CD8-positive, alpha-beta memory T cell (primary cell): ENCODE data around the gene EHD1. TPM values are rescaled to one million over a fixed set of nuclear protein-coding genes. Genes with fewer than 3 reads are reported as not detected.
"Not testable (repeated sequence)": the region's sequence is repeated elsewhere in the genome, so short reads cannot be mapped to it uniquely, and the experiment has no call there.

Source experiments
- CTCF ChIA-PET: fragments of 350-600 bp; sonication (Branson Sonifier 250); formaldehyde crosslinking; loops from one replicate; lab custom pipeline; 2021; ENCODE audit warnings: antibody characterized with exemption; lab: Charles Lee
- POLR2A ChIA-PET: fragments of 350-600 bp; sonication (Branson Sonifier 250); formaldehyde crosslinking; loops from one replicate; lab custom pipeline; 2021; ENCODE audit warnings: antibody characterized with exemption; lab: Charles Lee
- DNase-seq, 5 donors: peaks; one replicate each; pipeline versions ENCODE4 v3.0.0 to v3.0.0-alpha.2; 2020 to 2022; ENCODE audit warnings: mixed read lengths in 1 of 5
- H3K27ac ChIP-seq: one replicate; pipeline ENCODE4 v1.7.0; 2013; ENCODE audit warnings: low read depth, mild to moderate bottlenecking, low read length, moderate library complexity
- H3K27me3 ChIP-seq: 2 replicates; pipeline ENCODE4 v1.7.0; 2013; ENCODE audit warnings: low read length, mild to moderate bottlenecking; ENCODE audit not compliant: insufficient read depth, poor library complexity, severe bottlenecking
- H3K36me3 ChIP-seq: 2 replicates; pipeline ENCODE4 v1.7.0; 2013; ENCODE audit warnings: mild to moderate bottlenecking, low read length, moderate library complexity; ENCODE audit not compliant: insufficient read depth
- H3K4me1 ChIP-seq: 2 replicates; pipeline ENCODE4 v1.7.0; 2013; ENCODE audit warnings: mild to moderate bottlenecking, low read length, moderate library complexity; ENCODE audit not compliant: insufficient read depth
- H3K4me3 ChIP-seq: 2 replicates; pipeline ENCODE4 v1.7.0; 2013; ENCODE audit warnings: mild to moderate bottlenecking, low read length
- H3K9me3 ChIP-seq: 2 replicates; pipeline ENCODE4 v1.7.0; 2013; ENCODE audit warnings: mild to moderate bottlenecking, low read length
- H3K27ac Mint-ChIP-seq, 8 donors: one replicate each; pipeline ENCODE4 v1.8.0; 2020 to 2021; ENCODE audit warnings: mixed read lengths in 8 of 8, mild to moderate bottlenecking in 6 of 8, inconsistent platforms in 3 of 8, moderate library complexity in 3 of 8
- H3K27me3 Mint-ChIP-seq, 2 donors: one replicate each; pipeline ENCODE4 v1.8.0; 2020 to 2021; ENCODE audit warnings: mixed read lengths in 2 of 2, mild to moderate bottlenecking in 1 of 2, moderate library complexity in 1 of 2
- H3K36me3 Mint-ChIP-seq, 3 donors: one replicate each; pipeline ENCODE4 v1.8.0; 2020 to 2021; ENCODE audit warnings: mixed read lengths in 3 of 3, inconsistent platforms in 1 of 3, mild to moderate bottlenecking in 1 of 3
- H3K4me1 Mint-ChIP-seq, 3 donors: one replicate each; pipeline ENCODE4 v1.8.0; 2020 to 2021; ENCODE audit warnings: mixed read lengths in 3 of 3, inconsistent platforms in 1 of 3, mild to moderate bottlenecking in 1 of 3
- H3K4me3 Mint-ChIP-seq, 7 donors: one replicate each; pipeline ENCODE4 v1.8.0; 2020 to 2021; ENCODE audit warnings: mixed read lengths in 7 of 7, mild to moderate bottlenecking in 6 of 7, moderate library complexity in 4 of 7, inconsistent platforms in 2 of 7
- H3K9me3 Mint-ChIP-seq, 5 donors: one replicate each; pipeline ENCODE4 v1.8.0; 2020 to 2022; ENCODE audit warnings: mixed read lengths in 5 of 5, mild to moderate bottlenecking in 3 of 5, moderate library complexity in 2 of 5, inconsistent platforms in 1 of 5
- polyA plus RNA-seq: library from polyadenylated mRNA; unstranded; fragments of 300-500 nt; fragmentation: Illumina TruSeq; gene quantifications from one replicate; pipeline ENCODE4 v1.2.3, GENCODE V29; 2021
- total RNA-seq, 2 experiments: library from RNA; stranded (reverse); gene quantifications; one replicate each; pipeline ENCODE4 v1.2.3, GENCODE V29; 2021

EHD1 gene
- total and polyA plus RNA-seq, 3 experiments from 2014 or later, result 102 to 258 (median 110) TPM

DNA sequence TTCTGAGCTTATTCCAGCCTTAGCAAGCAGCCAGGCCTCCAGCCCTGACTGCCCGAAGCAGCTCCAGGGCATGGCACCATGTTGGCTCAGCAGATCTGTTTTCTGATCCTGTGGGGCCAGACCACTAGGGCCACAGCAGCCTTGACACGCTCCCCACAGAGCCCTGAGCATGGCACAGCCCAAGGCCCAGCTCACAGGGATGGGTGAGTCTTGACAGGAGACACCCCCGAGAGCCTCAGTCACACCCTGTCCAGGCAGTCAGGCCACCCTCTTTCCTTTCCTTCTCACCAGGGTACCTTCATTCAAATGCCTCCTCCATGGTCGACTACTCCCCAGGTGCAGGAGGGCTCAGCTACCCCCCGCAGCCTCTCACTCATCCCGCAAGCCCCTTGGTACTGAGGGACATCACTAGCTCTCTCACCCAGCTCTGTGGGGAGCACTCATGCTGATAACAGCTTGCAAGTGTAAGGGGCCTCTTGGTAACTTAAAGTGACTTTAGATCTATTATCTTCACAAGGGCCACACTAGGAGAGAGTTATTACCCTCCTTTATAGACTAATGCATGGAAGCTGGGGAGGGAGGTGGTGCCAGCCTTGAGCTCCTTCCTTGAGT is 30.1 kb downstream of the EHD1 start:
- no peak for DNase-seq
- Mint-ChIP-seq H3K4me3 (peak overlapping the region in 4 of 7 donors; percentile 15 to 44 (median 26)), H3K4me1 (peaks cover 61 to 76% (median 74%) of the 10 kb centered on the region in 3 donors), H3K9me3 (no peaks in the 10 kb centered on the region), H3K36me3 (peaks cover 0 to 16% (median 0%) of the 10 kb centered on the region in 3 donors), H3K27ac (peak overlapping the region; percentile 79 to 100 (median 88)), H3K27me3 (no peaks in the 10 kb centered on the region)
- Histone ChIP-seq H3K4me1 (peaks cover 72% of the 10 kb centered on the region), H3K36me3 (no peaks in the 10 kb centered on the region), H3K27ac (no peak overlapping the region), H3K4me3 (no peak overlapping the region), H3K9me3 (no peaks in the 10 kb centered on the region), H3K27me3 (no peaks in the 10 kb centered on the region)
- CTCF ChIA-PET, result interaction anchor here (0.8 to 32.1 kb wide), 18 partner anchors 8 to 280 kb away, joined by 3 to 1256 read pairs (median 4); partner anchors contain the start of genes ARL2, EHD1, MAP4K2 and PPP2R5B
- POLR2A ChIA-PET, result interaction anchor here (0.9 to 24.3 kb wide), 8 partner anchors 11 to 104 kb away, joined by 3 to 569 read pairs (median 14); partner anchors contain the start of gene EHD1

DNA sequence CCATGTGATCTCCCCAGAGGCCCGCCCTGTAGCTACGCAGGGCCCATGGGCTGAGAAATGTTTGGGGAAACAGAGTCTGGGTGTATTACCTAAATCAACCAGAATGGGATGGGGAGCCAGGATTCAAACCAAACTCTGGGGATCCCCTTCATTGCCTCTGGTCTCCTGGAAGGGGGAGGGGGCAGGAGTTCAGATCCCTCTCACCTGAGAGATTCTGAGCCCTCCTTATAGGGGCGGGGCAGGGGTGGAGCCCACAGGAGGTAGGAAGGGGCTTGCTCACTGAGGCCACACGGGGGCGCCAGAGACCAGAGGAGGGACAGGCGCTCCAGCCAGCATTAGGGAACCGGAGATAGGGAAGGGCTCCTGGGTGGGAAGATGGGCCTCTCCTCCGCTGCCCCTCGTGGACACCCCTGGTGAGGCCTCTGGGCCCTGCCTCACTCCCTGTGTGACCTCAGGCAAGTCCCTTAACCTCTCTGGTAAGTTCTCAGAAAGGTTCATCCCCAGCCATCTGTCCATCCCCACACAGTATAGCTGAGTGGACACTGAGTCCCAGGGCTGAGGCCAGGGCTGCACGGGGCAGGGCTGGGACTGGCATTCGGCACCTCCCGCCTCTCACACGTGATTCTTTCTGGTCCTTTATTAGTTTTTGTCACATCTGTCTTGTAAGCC is 31.3 kb downstream of the EHD1 start:
- no peaks in the 10 kb centered on the region for H3K9me3 ChIP-seq
- peak; percentile 85 to 94 (median 90) for DNase-seq
- POLR2A ChIA-PET, result interaction anchor here (0.8 to 24.3 kb wide), 5 partner anchors 12 to 47 kb away, joined by 4 to 569 read pairs (median 29); partner anchors contain the start of gene EHD1
- CTCF ChIA-PET, result interaction anchor here (0.7 to 32.1 kb wide), 24 partner anchors 7 to 281 kb away, joined by 3 to 1256 read pairs (median 4); partner anchors contain the start of genes ARL2, EHD1, MAP4K2 and PPP2R5B
- H3K4me3 ChIP-seq, result no peak overlapping the region
- no peaks in the 10 kb centered on the region for H3K27me3 ChIP-seq
- H3K27ac ChIP-seq, result no peak overlapping the region
- H3K4me1 Mint-ChIP-seq, result peaks cover 52 to 68% (median 62%) of the 10 kb centered on the region in 3 donors
- H3K27ac Mint-ChIP-seq, result peak overlapping the region; percentile 26 to 84 (median 75)
- H3K36me3 Mint-ChIP-seq, result peaks cover 0 to 6% (median 0%) of the 10 kb centered on the region in 3 donors
- no peaks in the 10 kb centered on the region for H3K9me3 Mint-ChIP-seq
- H3K4me1 ChIP-seq, result peaks cover 62% of the 10 kb centered on the region
- peak overlapping the region in 5 of 7 donors; percentile 33 to 81 (median 47) for H3K4me3 Mint-ChIP-seq
- H3K27me3 Mint-ChIP-seq, result no peaks in the 10 kb centered on the region
- no peaks in the 10 kb centered on the region for H3K36me3 ChIP-seq

DNA sequence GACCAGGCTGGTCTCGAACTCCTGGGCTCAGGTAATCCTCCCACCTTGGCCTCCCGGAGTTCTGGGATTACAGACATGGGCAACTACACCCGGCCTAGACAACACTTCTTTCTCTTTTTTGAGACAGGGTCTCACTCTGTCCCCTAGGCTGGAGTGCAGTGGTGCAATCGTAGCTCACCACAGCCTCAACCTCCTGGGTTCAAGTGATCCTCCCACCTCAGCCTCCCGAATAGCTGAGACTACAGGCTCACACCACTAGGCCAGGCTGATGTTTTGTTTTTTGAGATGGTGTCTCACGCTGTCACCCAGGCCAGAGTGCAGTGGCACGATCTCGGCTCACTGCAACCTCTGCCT is 32.7 kb downstream of the EHD1 start:
- not testable (repeated sequence) for H3K27me3 ChIP-seq, H3K9me3 ChIP-seq, H3K36me3 Mint-ChIP-seq, DNase-seq, H3K27ac ChIP-seq, H3K36me3 ChIP-seq, H3K27me3 Mint-ChIP-seq, H3K4me3 ChIP-seq, H3K9me3 Mint-ChIP-seq
- ChIA-PET POLR2A (interaction anchor here (0.7 to 3.8 kb wide), 6 partner anchors 19 to 102 kb away, joined by 3 to 19 read pairs (median 4); partner anchors contain the start of genes EHD1 and RASGRP2), CTCF (interaction anchor here (0.6 to 32.1 kb wide), 8 partner anchors 9 to 660 kb away, joined by 3 to 1256 read pairs (median 6); partner anchors contain the start of genes EHD1 and RASGRP2)
- Mint-ChIP-seq H3K4me3 (peak overlapping the region in 4 of 7 donors; percentile 32 to 75 (median 70)), H3K27ac (peak overlapping the region in 3 of 8 donors; percentile 23 to 67 (median 61)), H3K4me1 (peaks cover 39 to 55% (median 48%) of the 10 kb centered on the region in 3 donors)
- peaks cover 48% of the 10 kb centered on the region for H3K4me1 ChIP-seq

DNA sequence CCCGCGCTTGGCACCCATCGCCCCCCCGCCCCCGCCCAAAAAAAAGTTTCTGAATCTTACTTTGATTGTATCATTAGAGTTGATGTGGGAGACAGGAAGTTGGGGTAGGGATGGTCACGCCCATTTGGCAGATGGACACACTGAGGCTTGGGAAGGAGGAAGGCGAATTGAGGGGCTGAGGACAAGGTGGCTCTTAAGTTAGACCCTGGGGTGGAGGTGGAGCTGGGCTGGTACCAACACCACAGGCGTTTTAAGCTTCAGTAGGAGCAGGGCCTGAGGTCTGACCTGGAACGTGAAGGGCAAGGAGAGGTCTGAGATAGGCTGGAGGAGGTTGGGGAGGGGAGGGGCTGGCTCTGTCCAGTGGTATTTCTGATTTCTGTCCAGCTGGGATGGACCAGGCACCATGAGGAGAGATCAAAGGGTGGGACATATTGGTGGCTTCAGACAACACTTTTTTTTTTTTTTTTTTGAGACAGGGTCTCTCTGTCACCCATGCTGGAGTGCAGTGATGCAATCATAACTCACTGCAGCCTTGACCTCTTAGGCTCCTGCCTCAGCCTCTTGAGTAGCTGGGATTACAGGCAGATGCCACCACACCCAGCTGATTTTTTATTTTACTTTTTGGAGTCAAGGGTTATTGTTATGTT is 33.2 kb downstream of the EHD1 start:
- H3K4me1 ChIP-seq, result peaks cover 47% of the 10 kb centered on the region
- POLR2A ChIA-PET, result interaction anchor here (0.7 to 1.5 kb wide), 6 partner anchors 20 to 101 kb away, joined by 3 to 7 read pairs (median 4); partner anchors contain the start of genes EHD1, RASGRP2 and SF1
- H3K4me1 Mint-ChIP-seq, result peaks cover 36 to 50% (median 44%) of the 10 kb centered on the region in 3 donors
- peak overlapping the region; percentile 50 to 91 (median 78) for H3K27ac Mint-ChIP-seq
- H3K36me3 ChIP-seq, result no peaks in the 10 kb centered on the region
- peak overlapping the region; percentile 32 to 80 (median 69) for H3K4me3 Mint-ChIP-seq
- no peaks in the 10 kb centered on the region for H3K27me3 Mint-ChIP-seq
- no peaks in the 10 kb centered on the region for H3K9me3 Mint-ChIP-seq
- no peaks in the 10 kb centered on the region for H3K9me3 ChIP-seq
- CTCF ChIA-PET, result interaction anchor here (0.6 to 32.1 kb wide), 7 partner anchors 18 to 660 kb away, joined by 3 to 1256 read pairs (median 7); partner anchors contain the start of genes EHD1 and RASGRP2
- peaks cover 0 to 1% (median 0%) of the 10 kb centered on the region in 3 donors for H3K36me3 Mint-ChIP-seq
- H3K27ac ChIP-seq, result peak overlapping the region; percentile 38
- H3K27me3 ChIP-seq, result no peaks in the 10 kb centered on the region
- no peak for DNase-seq
- peak overlapping the region; percentile 60 for H3K4me3 ChIP-seq

DNA sequence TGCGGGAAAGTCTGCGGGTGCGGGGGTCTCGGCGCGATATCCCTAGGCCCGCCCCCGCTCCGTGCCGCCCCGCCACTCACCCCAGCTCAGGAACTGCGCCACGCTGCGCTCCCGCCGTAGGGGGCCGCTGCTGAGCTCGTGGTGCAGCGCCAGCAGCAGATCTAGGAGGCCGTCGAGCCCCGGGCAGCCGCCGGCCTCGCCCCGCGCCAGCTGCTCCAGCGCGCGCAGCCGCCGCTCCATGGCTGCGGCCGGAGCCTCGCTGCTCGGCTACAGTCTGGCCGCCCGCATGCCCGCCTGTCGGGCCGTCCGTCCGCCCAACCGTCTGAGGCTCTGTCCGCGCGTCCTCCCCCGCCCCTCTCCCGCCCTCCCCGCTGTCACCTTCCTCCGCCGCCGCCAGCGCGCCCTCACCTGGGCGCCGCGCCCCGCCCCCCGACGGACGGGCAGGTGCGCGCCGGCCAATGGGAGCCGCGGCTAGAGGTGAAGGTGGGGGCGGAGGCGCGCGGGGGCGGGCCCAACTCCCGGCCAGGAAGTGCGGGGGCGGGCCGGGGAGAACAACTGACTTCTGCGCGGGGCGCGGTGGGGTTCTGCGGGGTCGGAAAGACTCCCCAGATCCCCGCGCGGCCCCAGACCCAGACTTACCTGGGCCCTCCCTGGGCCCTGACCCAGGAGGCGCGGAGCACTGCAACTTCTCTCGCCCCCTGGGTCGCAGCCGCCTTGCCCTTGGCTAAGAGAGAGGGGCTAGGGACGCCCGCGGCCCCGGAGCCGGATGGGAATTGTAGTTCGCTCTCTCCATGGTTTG is 33.9 kb downstream of the EHD1 start, which contains the start of gene CDC42BPG:
TSS of gene CDC42BPG (minus strand) at position 324 of the 799 bp plus-strand sequence. CDS start at position 240, 84 bp downstream.
- peaks cover 43% of the 10 kb centered on the region for H3K4me1 ChIP-seq
- Mint-ChIP-seq H3K27ac (peak within 1 kb of the TSS; percentile 53 to 93 (median 81)), H3K36me3 (peaks cover 0 to 4% (median 0%) of the 10 kb centered on the region in 3 donors), H3K27me3 (no peaks in the 10 kb centered on the region), H3K9me3 (no peaks in the 10 kb centered on the region), H3K4me3 (peak within 1 kb of the TSS; percentile 77 to 90 (median 85)), H3K4me1 (peaks cover 33 to 42% (median 37%) of the 10 kb centered on the region in 3 donors)
- peak within 1 kb of the TSS; percentile 47 for H3K27ac ChIP-seq
- POLR2A ChIA-PET, result interaction anchor here (0.7 to 1.5 kb wide), 13 partner anchors 9 to 170 kb away, joined by 3 to 7 read pairs (median 4); partner anchors contain the start of genes ARL2, EHD1, MEN1 and RASGRP2
- peak within 1 kb of the TSS; percentile 60 for H3K4me3 ChIP-seq
- DNase-seq, result peak; percentile 65 to 83 (median 74)
- CTCF ChIA-PET, result interaction anchor here (0.7 to 32.1 kb wide), 14 partner anchors 8 to 180 kb away, joined by 3 to 1256 read pairs (median 3); partner anchors contain the start of genes EHD1, MEN1 and RASGRP2
- H3K36me3 ChIP-seq, result no peaks in the 10 kb centered on the region
- H3K27me3 ChIP-seq, result no peaks in the 10 kb centered on the region
- H3K9me3 ChIP-seq, result no peaks in the 10 kb centered on the region

DNA sequence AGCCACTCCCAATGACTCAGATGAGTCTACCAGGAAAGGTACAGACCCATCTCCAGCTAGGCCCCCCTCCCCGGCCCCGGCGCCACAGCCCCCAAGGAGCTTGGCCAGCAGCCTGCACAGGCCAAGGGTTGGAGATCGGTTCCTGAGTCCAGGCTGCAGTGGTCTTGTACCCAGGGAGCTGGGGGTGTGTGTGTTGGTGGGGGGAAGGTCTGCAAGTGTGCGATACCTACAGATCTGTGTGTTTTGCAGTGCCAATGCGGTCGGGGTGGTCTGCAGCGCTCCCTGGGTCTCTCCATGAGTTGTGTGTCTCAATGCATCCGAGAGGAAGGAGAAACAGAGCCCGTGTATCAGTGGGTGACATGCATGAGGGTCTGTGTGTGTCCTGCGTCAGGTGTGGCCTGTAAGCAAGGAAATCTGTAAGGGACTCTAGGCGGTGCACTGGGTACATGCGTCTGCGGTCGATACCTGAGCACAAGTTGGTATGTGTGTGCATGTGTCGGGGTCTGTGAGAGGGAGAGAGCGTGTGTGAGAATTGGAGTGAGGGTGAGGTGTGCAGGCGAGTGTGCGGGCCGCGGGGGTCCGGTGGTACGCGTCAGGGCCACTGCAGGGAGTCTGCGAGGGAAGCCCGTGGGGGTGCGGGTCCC is 34.6 kb downstream of the EHD1 start:
- peaks cover 0 to 9% (median 0%) of the 10 kb centered on the region in 3 donors for H3K36me3 Mint-ChIP-seq
- H3K9me3 Mint-ChIP-seq, result no peaks in the 10 kb centered on the region
- peaks cover 28 to 35% (median 30%) of the 10 kb centered on the region in 3 donors for H3K4me1 Mint-ChIP-seq
- H3K27ac Mint-ChIP-seq, result peak overlapping the region in 6 of 8 donors; percentile 53 to 93 (median 74)
- peak in 1 of 5 donors; percentile 25 for DNase-seq
- Histone ChIP-seq H3K4me3 (peak overlapping the region; percentile 60), H3K9me3 (no peaks in the 10 kb centered on the region), H3K27ac (peak overlapping the region; percentile 47), H3K4me1 (peaks cover 35% of the 10 kb centered on the region), H3K27me3 (no peaks in the 10 kb centered on the region), H3K36me3 (no peaks in the 10 kb centered on the region)
- peak overlapping the region; percentile 77 to 90 (median 85) for H3K4me3 Mint-ChIP-seq
- ChIA-PET CTCF (interaction anchor here (0.7 to 32.1 kb wide), 13 partner anchors 8 to 181 kb away, joined by 3 to 1256 read pairs (median 3); partner anchors contain the start of genes EHD1, MEN1 and RASGRP2), POLR2A (interaction anchor here (0.6 to 1.5 kb wide), 12 partner anchors 9 to 543 kb away, joined by 3 to 7 read pairs (median 4); partner anchors contain the start of genes ARL2, EHD1, MEN1 and RASGRP2)
- no peaks in the 10 kb centered on the region for H3K27me3 Mint-ChIP-seq
